ENCODE measurements around the gene ADCK1.
"Not testable (repeated sequence)": the region's sequence is repeated elsewhere in the genome, so short reads cannot be mapped to it uniquely, and the experiment has no call there.

Gene ADCK1

DNA sequence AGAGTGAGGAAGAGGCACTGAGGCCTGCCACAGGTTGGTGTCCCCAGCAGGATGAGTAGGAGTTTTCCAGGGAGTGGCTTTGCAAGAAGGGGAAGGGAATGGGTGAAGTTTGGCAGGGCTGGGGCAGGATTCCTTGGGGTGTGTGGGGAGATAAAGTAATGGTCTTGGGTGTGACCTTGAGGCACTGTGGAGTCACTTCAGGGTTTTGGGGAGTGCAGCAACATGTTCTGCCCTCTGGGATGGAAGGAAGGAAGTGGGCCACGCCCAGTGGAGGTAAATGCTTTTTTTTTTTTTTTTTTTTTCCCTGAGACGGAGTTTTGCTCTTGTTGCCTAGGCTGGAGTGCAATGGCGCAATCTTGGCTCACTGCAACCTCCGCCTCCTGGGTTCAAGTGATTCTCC lies 108.9 kb downstream of the ADCK1 start:
- DNase-seq = no peak

DNA sequence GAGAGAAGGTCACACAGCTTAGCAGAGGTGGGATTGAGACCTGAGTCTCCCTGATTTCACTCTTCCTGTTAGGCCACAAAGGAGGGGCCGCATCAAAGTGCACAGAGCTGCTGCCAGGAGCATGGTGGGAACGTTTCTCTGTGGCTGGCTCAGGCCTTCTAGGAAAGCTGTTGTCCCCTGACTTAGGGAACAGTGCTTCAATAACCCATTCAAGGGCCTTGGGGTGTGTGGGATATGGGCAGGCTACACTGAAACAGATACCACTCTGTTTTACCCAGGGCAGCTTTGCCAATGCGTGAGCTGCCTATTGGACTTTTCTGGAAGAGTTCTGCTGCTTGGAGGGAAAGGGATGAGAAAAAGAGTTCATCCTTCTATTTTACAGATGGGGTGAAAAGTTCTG lies 110.0 kb downstream of the ADCK1 start:
- no peak for DNase-seq

DNA sequence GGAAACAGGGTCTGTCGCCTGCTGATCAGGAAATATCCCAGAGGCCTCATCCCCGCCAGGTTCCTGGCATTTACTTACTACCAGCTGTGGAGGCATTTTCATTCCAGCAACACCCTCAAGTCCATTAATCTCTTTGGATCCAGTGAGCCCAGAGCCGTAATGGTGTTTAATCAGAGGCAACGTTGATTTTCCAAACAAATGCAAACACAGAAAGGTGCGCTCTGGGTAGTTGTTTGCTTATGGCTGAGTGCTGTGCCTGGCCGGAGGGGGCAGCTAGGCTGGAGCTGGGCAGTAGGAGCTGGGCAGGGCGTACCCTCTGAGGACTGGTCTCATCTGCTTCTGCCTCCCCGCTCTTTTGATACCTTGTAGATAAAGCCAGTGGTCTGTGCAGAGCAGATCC lies 110.6 kb downstream of the ADCK1 start:
- DNase-seq = no peak

DNA sequence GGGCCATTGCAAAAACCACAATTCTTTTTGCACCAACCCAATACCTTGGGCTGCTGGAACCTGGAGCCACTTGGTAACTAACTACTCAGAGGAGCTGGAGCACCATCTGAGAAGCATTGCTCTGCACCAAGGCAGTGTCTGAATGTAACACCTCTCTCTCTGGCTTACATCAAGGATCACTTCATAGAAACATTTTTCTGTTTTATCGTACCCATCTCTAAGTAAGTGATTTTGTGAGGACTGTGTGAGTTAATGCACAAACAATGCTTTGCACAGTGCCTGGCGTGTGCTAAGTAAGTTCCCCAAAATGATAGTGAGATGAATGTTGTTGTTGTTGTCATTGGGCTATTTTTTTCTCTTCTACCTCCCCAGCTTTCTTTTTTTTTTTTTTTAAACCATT lies 111.4 kb downstream of the ADCK1 start:
- DNase-seq = no peak

DNA sequence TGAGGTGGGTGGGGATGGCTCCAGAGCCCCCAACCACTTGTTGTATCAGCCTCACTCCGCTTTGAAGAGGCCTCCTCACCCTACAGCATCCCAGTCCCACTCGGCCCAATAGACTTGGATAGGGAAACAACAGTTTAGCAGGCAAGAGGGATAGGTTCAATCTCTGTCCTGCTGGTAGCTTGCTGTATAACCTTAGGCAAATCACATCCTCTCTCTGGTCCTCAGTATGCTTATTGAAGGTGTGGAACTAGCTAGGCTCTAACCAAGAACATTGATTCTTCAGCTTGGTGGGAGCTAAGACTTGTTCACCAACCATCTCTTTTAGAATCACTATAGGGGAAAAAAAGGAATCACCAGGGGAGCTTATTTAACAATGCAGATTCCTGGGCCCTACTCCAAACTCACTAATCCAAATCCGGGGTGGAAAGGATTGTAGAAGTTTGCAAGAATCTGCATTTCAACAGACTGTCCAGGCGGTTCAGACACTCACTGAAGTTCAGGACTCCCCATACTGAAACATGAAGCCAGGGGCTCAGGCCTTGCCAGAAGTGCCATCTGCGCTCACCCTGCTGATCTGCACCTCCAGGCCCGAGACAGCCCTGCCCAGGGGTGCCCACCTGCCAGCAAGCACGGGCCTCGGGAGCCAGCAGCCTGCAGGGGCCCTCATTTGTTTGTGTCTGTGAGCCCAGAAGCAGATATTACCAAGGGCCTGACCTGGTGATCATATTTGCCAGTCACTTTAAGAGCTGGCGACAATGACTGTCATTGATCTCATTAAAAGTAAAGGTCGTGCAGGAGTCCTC lies 113.0 kb downstream of the ADCK1 start:
- DNase-seq = no peak

DNA sequence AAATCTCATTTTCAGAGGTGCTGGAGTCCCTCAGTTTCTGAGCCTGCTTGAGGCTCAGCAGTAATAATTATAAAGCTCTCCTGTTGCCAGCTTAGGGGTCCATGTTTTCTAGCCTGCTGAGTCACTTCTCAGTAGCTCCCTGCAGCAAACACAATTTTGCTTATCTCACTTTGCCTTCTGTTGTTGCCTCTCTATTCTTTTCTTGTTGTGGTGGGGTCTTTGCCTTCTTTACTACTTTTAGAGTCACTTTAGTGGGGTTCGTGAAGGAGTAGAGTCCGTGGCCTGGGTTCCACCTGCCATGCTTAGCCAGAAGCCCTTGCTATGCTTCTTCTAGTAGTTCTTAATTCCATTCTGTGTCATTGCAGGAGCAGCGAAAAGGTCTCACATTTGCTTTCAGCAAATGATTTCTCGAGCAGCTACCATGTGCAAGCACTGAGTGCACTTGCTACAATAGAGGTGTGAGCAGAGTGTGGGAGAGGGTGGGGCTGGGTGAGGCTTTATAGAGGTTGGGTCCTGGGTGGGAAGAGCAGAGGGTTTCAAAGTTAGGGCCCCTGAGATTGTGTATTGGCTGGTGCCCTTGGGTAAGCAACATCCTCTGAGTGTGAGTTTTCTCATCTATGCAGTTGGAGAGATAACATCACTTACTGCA lies 114.3 kb downstream of the ADCK1 start:
- no peak for DNase-seq

DNA sequence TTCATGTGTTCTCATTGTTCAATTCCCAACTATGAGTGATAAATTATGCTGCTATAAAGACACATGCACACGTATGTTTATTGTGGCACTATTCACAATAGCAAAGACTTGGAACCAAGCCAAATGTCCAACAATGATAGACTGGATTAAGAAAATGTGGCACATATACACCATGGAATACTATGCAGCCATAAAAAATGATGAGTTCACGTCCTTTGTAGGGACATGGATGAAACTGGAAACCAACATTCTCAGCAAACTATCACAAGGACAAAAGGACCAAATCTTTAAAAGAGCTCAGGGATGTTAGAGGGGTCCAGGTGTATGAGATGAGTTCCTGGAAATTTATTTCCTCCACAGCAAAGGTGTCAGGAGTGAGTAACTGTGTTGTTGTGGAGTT lies 115.5 kb downstream of the ADCK1 start:
- DNase-seq = not testable (repeated sequence)

DNA sequence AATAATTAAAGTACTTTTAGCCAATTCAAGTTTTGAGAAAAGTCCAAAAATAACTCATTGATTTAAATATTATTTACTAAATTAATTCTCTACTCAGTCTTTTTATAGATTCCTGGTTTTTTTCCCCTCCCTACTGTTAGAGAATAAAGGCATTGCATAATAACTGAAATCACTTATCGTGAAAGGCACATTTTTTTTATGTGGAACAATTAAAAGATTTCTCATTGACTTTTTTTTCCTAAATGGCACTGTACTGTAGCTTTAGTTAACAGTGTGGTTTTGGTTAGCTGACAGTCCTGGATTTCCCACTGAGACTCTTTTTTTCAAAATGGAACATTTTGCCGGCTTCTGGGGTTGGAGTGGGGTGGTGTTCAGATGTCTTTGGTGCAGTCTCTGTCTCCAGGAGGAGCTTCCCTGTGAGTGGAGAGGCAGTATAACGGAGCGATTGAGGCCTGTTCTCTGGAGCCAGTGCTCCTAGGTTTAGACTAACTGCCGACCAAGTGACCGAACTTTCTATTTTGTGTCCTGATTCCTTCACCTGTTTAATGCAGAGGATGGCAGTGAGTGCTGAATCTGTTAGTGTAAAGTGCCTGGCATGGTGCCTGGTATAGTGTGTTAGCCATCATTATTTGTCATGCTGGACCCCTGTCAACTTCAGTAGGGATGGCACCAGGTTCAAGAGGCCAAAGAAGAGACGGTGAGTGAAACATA lies 117.7 kb downstream of the ADCK1 start:
- DNase-seq = no peak

DNA sequence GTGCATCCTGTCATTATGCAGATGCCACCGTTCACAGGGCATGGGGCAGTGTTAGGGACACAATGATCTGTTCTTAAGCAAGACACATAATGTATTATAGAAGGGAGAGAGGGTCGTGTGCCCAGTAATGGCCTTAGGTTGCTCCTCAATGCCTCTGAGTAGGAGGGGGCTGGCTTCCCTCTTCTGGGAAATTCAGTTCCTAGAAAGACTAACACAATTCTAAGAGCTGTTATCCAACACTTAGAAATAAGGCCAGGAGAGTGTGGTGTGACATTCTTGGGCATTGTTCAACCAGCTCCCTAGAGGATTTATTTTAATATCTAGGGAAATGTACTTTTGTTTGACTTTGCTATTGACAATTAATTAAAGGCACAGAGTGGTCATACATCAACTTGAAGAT lies 118.5 kb downstream of the ADCK1 start:
- DNase-seq = no peak

DNA sequence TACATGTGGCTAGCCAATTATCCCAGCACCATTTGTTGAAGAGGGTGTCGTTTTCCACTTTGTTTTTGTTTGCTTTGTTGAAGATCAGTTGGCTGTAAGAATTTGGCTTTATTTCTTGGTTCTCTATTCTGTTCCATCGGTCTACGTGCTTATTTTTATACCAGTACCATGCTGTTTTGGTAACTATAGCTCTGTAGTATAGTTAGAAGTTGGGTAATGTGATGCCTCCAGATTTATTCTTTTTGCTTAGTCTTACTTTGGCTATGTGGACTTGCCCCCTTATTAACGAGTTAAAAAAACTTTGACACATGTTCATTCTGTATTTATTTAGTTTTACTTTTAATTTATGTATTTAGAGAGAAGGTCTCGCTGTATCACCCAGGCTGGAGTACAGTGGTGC lies 120.4 kb downstream of the ADCK1 start:
- no peak for DNase-seq

DNA sequence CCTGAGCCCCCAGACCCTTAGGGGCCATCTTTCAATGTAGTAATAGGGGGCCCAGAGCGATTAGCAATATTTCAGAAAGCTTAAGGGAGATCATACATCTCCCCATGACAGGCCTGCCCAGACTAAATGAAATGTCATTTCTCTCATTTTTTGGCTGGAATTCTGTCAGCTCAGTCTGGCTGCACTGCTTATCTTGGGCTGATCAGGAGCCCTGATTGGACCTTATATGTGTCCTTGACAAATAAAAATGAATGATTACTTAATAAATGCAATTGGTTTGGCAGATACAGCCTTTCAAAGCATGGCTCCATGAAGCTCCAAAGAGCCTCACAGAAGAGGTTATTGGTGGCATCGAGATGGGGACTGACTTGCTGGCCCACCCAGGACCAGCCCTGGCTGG lies 121.9 kb downstream of the ADCK1 start:
- no peak for DNase-seq

DNA sequence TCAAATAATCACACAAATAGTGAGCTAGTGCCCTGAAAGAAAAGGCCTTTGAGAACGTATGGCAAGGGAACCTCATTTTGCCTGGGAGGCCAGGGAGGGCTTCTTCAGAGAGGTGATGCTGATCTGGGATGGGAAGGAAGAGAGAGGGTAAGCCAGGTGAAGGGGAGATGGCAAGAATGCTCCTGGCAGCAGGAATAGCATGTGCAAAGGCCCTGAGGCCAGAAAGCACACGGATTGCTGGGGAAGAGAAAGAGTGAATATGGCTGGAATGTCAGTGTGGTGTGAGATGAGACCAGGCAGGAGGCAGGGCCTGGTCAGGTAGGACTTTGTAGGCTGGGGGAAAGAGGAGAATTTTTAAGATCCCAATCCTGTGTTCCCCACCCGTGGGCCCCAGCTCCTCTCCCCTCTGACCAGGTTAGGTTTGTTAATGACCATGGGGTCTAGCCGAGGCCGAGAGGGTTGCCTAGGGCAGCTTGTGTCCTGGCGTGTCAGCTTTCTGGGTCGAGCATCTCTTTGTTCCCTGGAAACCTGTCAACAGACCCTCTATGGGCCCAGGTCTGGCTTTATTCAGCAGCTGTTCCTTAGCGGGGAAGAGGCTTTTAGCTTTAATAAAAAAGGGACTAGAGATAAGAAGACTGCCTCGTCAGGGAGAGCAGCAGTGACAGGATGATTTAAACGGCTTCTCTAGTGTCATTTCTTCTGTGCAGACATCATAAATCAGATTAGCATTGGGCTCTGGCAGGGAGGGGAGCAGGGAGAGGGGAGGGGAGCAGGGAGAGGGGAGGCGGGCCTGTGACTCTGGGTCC lies 123.4 kb downstream of the ADCK1 start:
- no peak for DNase-seq

DNA sequence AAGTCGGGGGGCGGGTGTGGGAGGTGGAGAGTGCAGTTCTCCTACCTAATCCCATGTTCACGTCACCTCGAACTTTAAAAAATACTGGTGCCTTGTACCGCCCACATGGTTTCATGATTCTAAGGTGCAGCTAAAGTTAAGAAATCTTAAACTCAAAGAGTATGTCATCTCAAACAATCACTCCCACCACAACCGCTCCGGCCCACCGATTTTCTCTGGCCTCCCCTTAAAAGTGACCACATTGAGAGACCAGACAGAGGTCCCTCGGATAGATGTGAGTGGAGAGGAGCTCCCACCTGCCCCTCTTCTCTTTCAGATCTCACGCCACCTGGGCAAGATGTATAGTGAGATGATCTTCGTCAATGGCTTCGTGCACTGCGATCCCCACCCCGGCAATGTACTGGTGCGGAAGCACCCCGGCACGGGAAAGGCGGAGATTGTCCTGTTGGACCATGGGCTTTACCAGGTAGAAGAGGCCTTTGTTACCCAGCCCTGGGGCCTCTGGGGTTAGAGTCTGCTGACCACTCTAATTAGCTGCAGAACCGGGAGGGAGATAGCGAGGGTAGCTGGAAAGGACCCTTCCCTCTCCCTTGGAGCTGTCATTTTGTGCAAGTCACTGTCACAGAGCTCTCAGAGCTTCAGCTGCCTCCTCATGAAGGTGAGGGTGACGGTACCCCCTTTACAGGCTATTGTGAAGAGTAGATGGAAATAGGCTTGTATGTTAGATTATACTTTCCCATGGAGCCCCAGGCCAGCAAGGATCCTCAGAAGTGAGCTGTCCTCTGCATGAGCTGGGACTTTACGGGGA lies 124.4 kb downstream of the ADCK1 start:
- no peak for DNase-seq

DNA sequence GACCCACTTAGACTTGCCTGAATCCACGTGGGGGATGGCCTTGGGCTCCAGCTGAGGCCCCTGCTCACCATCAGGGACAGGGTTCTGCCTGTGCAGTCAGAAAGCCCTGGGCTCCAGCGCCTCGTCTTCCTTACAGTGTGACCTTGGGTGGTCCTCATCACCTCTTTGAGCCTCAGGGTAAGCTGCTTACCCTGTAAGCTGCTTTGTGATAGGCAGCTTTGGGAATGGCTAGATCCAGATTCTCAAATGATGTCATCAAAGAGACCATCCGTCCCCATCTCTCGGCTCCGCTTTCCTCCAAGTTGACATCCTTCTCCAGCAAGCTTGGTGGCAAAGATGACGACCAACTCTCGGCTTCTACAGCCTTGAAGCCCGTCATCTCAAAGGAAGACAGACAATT lies 127.0 kb downstream of the ADCK1 start:
- no peak for DNase-seq

DNA sequence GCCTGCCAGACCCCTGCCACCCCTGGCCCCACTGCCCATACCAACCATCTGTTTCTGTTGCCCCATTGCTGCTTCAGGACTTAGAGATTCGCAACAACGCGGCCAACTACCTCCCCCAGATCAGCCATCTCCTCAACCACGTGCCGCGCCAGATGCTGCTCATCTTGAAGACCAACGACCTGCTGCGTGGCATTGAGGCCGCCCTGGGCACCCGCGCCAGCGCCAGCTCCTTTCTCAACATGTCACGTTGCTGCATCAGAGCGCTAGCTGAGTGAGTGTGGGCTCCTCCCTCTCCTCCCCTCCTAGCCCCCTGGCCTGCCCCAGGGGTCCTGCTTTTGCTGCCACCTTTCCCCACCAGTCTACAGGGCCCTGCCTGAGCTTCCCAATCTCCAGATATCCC lies 131.5 kb downstream of the ADCK1 start:
- DNase-seq = no peak

DNA sequence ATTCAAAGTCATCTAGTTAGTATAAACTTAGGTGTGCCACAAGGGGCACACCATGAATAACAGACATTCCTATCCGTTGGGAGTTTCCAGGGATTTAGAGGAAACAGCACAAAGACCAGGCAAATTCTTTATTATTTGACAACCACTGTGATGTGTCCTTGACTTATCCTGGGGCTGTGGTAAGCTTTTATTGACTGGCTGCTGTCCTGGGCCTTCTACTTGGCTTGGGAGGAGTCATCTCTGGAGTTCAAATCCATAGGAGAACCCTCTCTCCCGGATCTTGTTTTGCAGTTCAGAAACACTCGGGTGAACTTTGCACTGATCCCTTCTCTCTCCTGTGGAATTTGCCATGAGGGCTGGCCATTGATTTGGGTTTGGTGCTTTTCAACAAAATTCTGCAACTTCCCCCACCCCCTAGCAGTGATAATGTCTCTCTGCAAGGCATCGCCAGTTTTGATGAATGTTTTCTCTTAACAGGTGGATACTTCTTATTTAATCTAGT lies 136.3 kb downstream of the ADCK1 start:
- DNase-seq = no peak

DNA sequence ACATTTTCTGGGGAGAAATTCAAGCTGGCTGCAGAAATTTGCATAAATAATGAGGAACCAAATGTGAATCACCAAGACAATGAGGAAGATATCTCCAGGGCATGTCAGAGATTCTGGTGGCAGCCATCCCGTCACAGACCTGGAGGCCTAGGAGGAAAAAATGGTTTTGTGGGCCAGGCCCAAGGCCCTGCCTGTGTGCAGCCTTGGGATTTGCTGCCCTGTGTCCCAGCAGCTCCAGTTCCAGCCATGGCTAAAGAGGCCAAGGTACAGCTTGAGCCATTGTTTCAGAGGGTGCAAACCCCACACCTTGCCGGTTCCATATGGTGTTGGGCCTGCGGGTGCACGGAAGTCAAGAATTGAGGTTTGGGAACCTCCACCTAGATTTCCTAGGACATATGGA lies 147.5 kb downstream of the ADCK1 start:
- no peak for DNase-seq

DNA sequence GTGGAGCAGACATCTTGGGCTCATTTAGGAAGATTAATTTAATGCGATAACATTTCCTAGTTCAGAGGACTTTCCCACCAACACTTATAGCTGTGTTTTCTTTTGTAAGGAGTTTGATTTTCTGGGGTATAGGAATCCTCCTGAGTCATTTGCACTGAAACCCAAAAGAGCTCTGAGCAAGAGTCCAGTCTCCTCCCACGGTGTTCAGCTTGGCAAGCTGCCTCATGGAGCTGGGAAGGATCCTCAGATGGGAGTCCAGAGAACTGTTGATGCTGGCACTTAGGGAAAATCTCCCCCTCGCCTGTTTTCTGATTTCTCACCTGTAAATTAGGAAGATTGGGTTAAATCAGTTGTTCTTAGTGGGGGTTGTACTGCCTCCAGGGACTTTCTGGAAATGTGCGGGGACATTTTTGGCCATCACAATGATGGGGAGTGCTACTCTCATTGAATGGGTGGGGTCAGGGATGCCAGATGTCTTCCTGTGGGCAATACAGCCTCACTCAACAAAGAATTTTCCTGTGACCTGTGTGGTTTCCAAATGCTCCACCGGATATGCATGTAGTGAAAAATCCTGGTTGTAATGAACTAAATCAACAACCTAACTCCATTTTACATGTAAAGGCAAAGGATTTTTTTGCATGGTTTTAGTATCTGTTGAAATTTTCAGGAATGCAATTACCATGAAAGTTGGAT lies 150.6 kb downstream of the ADCK1 start:
- no peak for DNase-seq

DNA sequence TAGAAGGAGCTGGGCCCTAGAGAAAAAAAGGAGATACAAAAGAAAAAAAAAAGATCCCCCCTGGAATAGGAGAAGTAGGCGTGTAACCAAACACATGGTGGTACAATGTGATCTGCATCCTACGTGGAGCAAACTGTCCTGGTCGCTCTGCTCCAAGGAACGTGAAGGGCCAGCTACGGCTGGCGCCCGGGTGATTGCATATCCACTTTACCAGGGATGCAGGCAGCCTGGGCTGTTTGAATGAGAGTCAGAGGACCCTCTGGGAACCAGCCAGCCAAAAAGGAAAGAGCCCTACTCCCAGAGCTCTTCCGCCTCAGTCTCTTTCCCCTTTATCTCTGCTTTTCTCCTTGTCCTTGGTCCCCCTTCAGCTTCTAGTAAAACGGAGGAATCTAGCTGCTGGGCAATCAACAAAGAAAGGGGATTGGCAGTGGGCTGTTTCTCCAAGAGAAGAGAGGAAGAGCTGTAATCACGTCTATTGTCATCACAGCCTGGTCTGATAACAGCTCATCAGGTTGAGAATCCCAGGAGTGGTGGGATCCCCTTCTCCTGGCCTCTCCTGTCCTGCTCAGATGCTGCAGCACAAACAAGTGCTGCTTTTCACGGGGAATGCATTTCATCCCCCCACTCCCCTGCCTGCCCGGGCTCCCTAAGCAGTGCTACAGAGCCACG lies 156.0 kb downstream of the ADCK1 start:
- DNase-seq = no peak

DNA sequence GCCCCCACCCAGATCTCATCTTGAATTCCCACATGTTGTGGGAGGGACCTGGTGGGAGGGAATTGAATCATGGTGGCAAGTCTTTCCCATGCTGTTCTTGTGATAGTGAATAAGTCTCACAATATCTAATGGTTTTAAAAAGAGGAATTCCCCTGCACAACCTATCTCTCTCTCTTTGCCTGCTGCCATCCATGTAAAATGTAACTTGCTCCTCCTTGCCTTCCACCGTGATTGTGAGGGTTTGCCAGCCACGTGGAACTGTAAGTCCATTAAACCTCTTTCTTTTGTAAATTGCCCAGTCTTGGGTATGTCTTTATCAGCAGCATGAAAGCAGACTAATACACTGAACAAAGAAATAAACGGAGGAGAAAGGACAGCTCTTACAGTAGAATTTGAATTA lies 159.8 kb downstream of the ADCK1 start:
- not testable (repeated sequence) for DNase-seq

All from NCI-H510A treated with DMSO at 0.1 percent for 48 hours (cell line).